ENCODE data around the gene FOXRED1.

FOXRED1 gene

DNA sequence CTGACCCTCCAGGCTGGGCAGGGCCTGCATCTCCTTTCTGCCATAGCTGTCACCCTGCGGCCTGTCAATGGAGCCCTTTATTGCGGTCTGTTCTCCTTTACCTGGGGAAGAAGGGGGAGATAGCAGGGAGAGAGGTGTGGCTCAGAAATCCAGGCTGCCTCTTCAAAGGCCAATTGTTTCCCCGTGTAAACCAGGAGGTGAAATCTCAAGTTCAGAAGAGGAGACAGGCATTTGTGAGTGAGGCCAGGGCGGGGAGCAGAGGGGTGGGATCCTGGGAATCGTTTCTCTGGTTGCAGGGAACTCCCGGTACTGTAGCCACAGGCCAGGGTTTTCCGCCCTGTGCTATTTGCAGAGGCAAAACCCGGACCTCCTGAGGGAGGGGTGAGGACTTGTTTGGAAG, 44.0 kb downstream of the FOXRED1 start:
- DNase-seq: no peak

DNA sequence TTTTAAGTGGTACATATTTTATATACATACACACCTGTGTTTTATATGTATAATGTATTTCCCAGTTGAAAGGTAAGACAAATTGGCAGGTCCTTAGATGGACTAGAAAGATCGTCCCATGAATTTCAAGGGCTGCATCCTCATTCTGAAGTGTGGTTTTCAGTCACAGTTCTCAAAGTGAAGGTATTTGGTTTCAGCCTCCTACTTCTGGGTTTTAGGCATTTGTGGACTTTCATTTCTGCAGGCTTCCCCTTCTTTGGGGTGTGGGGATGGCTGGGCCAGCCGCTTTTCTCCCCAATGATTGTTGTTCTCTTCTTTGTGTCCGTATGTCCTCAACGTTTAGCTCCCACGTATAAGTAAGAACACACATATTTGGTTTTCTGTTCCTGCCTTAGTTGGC, 44.9 kb downstream of the FOXRED1 start:
- no peak for DNase-seq

DNA sequence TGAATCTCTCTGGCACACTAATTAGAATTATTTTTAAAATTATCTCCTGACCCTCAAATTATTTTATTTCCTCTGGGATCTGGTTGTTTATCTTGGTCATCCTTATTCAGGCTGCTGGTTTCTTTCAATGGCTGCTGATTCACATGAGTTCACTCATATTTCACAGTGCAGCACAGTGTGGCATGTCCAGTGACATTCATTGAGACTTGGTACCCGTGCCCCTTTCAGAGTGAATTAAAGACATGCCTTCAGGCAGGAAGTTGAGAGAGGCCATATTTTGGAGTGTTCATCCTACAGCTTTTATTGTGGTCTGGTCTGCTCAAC, 48.4 kb downstream of the FOXRED1 start:
- DNase-seq: no peak

- no peak for DNase-seq
Measured at GRCh38 chr11:126317756-126318573, 49.0 kb downstream of the FOXRED1 start.

DNA sequence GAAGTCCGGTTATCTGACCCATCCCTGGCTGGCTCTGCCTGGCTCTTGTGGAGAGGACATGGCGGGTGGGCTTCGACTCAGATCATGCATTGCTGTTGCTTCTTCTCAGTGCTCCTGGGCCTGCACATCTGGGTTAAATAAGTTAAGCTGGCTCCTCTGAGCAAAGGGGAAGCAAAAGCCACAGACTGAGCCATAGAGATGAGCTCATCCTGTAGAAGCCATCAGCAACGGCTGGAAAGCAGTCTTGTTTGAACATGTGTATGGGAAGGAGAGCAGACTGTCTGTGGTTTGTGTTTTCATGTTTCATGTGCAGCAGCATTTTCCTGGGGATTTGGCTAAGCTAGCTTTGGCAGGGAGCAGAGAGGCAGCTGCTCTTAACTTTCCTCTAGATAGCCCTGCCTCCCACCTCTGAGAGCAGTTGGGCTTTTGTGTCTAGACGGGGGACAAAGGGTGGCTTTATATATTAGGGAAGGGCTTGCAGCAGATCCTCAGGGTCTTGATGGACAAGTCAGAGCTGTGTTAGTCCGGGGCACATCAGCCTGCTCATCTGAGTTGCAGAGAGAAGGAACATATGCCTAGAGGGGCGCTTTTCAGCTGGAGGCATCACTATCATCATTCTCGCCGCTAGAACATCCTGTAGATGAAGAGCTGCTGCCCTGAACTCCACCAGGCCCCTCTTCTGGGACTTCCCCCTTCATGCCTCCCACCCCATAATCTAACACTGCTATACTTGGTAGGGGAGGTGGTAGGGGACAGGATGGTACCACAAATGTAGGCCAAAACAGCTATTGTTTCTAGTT, 49.8 kb downstream of the FOXRED1 start:
- no peak for DNase-seq

DNA sequence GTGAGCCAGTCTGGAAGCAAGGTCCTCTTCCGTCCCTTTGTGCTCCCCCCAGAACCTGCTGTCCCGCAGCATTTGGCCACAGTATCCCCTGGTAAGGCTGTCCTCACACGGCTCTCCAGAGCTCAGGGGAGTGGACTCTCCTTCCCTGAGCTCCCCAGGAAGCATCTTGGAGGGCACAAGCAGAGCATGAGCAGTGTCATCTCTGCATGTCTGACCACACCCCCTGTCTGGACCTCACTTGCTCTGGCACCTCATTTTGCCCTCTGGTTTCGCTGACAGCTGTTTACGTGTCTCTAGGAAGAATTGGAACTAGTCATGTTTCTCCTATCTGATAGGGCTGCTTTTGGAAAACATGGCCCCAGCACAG, 50.4 kb downstream of the FOXRED1 start:
- no peak for DNase-seq

- DNase-seq: no peak
Measured at GRCh38 chr11:126322996-126323395, 54.0 kb downstream of the FOXRED1 start.

- DNase-seq: no peak
Measured at GRCh38 chr11:126327281-126328000, 58.5 kb downstream of the FOXRED1 start.
